H54 (cell line): ENCODE data around the gene SPRED3.
"Not testable (repeated sequence)": the region's sequence is repeated elsewhere in the genome, so short reads cannot be mapped to it uniquely, and the experiment has no call there.

Experiments
- DNase-seq: peaks from one replicate; pipeline ENCODE4 v3.0.0; 2011; ENCODE audit warnings: low spot score, mixed read lengths; ENCODE audit not compliant: insufficient read length
- FAIRE-seq: peaks from 3 replicates; lab custom pipeline; 2011; peaks lifted over from hg19 to GRCh38; lab: Jason Lieb, UNC
- POLR2A ChIP-seq: IDR thresholded peaks from 2 replicates; pipeline ENCODE4 v1.6.1; 2011; ENCODE audit warnings: low read depth, mild to moderate bottlenecking, low read length

SPRED3 gene

DNA sequence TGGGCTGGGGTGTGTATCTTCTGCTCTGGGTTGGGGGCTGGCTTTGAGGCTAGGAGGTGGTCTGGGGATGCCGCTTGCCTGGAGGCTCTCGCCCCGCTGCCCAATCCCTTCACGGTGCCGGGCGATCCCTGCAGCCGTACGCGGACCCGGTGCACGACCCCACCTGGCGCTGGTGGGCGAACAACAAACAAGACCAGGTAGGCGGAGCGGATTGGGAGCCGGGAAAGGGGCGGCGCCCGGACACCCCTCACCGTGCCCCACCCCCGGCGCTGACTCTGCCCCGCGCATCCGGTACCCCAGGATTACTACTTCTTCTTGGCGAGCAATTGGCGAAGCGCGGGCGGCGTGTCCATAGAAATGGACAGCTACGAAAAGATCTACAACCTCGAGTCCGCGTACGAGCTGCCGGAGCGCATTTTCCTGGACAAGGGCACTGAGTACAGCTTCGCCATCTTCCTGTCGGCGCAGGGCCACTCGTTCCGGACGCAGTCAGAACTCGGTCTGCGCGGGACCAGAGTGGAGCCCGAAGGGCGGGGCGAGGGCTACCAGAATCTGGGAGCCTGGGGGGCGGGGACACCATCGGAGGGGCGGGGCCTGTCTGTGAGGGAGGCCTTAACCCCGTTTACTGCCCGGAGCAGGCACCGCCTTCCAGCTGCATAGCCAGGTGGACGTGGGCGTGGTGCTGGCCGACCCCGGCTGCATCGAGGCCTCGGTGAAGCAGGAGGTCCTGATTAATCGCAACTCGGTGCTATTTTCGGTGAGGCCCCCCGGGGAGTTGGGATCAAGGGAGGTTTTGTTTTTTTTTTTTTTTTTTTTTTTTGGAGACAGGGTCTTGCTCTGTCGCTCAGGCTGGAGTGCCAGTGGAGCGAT lies 26.2 kb upstream of the SPRED3 start:
- FAIRE-seq (no peak), DNase-seq (peak; percentile 92)
- peak; percentile 44; the same call in 1 of the 2 replicates for TF ChIP-seq POLR2A

- FAIRE-seq, DNase-seq: not testable (repeated sequence)
Observed at GRCh38 chr19:38362946-38363688, 25.4 kb upstream of the SPRED3 start.

DNA sequence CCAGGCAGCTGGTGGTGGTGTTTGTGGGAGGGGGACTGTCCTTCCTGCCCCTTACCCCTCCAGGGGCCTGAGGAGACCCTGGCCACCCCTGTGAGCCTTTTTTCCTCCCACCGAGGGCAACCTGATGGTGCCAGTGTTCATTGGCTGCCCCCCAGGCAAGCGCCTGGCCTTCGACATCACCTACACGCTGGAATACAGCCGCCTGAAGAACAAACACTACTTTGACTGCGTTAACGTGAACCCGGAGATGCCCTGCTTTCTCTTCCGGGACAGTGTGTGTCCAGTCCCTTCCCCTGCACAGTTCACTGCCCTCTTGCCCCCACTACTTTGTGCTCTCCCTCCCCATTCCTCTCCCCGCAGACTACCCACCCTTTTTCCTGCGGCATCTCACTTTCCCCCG lies 21.5 kb upstream of the SPRED3 start:
- FAIRE-seq, result no peak
- no peak for DNase-seq
- TF ChIP-seq POLR2A, result no peak

- FAIRE-seq, result no peak
Observed at GRCh38 chr19:38369584-38369983, 18.9 kb upstream of the SPRED3 start.

DNA sequence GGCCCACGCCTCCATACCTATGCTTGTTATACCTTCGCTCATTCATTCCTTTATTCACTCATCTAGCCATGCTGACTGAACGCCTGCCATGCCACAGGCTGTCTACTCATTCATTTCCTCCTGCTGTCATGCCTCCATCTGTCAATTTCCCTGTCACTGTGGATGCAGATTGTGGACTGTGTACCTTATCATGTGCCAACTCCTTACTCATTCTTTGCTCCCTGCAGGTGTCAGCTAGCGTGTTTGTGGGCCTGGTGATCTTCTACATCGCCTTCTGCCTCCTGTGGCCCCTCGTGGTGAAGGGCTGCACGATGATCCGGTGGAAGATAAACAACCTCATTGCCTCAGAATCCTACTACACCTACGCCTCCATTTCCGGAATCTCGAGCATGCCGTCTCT lies 18.2 kb upstream of the SPRED3 start:
- DNase-seq, result no peak
- FAIRE-seq, result no peak
- TF ChIP-seq POLR2A, result no peak

More at GRCh38 chr19:38369584-38369983, 18.9 kb upstream of the SPRED3 start:
- TF ChIP-seq POLR2A, result no peak
- DNase-seq, result no peak

- DNase-seq, result no peak
- no peak for FAIRE-seq
- no peak for TF ChIP-seq POLR2A
Observed at GRCh38 chr19:38371081-38371480, 17.4 kb upstream of the SPRED3 start.

DNA sequence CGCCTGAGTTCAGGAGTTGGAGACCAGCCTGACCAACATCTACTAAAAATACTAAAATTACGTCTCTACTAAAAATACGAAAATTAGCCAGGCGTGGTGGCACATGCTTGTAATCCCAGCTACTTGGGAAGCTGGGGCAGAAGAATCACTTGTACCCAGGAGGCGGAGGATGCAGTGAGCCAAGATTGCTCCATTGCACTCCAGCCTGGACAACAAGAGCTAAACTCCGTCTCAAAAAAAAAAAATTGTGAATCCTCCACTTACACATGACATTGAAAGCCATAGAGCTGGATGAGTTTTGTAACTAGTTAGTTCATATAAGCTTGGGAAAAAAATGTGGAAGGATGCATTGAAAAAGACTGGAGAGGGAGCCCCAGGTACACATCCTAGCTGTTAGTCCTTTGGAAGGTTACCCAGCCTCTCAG lies 14.6 kb upstream of the SPRED3 start:
- TF ChIP-seq POLR2A, result no peak
- FAIRE-seq (no peak), DNase-seq (no peak)

DNA sequence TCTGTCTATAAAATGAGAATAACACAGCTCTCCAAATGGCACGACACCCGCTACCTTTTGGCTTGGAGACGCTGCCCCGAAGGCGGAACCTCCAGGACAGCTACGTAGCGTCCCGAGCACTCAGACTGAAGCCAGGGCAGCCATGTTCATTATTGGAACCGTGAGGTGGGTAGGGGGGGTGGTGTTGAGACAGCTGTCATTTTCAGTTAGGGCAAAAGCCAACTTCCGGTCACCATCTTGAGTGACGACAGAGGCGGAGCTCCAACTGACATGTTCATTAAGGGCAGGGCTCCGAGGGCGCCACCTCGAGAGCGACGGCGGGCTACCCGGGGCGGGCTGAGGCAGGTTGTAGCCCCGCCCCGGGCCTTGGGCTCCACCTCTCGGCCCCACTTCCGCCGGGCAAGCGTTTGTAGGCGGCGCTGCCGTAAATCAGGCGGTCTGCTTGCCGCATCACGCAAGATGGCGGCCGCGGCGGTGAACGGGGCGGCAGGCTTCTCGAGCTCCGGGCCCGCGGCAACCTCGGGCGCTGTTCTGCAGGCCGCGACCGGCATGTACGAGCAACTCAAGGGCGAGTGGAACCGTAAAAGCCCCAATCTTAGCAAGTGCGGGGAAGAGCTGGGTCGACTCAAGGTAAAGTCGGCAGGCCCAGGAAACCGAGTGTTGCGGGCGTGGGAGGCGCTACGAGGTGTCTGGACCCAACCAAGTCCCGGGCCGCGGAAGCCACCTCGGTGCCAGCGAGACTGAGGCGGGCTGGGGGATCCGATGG lies 14.0 kb upstream of the SPRED3 start, which contains the start of gene PSMD8:
Gene PSMD8 (plus strand): TSS at position 240 of the 766 bp plus-strand sequence. CDS start 31 bp downstream, at position 271.
- FAIRE-seq (peak; percentile 81), DNase-seq (peak; percentile 98)
- TF ChIP-seq POLR2A, result peak; percentile 99

DNA sequence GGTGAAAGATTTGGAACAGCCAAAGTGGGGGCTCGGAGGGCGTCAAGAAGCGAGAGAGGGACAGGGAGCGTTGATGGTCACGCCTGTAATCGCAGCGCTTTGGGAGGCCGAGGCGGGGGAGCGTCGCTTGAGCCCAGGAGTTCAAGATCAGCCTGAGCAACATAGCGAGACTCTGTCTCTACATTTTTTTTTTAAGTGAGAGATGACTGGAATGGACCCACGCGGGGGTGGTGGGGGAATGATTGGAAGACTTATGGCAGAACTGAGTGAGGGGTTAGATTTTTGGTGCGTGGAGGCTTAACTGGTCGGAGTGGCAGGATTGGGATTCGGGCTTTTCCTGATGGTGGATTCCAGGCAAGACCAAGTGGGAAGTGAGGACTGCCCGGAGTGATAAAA lies 13.4 kb upstream of the SPRED3 start:
- TF ChIP-seq POLR2A, result no peak
- FAIRE-seq, result no peak
- no peak for DNase-seq

DNA sequence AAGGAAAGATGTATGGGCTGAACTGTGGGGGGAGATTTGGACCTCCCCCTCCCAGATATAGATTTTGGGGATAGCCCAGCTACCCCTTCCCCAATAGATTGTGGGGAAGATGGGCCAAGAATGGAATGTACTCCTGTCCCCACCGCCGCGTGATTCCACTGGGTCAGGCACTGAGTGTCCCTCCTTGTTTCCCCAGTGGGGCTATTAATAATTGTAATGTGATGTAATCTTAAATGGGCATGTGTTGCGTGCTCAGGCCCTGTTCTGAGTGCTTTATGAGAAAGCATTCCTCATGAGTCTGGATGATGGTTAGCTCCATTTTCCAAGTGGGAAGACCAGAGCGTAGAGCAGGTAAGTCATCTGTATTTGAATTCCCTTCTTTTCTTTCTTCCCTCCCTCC lies 12.7 kb upstream of the SPRED3 start:
- no peak for FAIRE-seq
- no peak for TF ChIP-seq POLR2A
- no peak for DNase-seq

DNA sequence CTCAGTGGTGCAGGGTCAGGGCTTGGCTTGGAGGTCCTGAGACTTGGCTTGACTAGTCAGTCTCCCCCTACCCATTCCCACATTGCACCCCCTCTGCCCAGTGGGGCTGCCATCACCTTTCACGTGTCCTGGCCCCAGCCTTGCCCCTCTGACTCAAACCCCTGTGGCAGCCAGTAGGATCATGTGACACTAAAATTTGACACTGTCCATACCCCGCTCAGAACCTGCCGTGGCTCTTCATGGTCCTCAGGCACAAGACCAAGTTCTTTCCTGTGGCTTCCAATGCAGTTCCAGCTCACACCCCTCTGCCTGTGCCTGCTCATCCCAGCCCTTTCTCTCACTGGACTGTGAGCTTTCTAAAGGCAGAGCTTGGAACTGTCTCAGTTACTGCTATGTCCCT lies 11.9 kb upstream of the SPRED3 start:
- DNase-seq (no peak), FAIRE-seq (no peak)
- no peak for TF ChIP-seq POLR2A

- DNase-seq (no peak), FAIRE-seq (no peak)
- TF ChIP-seq POLR2A, result no peak
Observed at GRCh38 chr19:38377052-38377451, 11.4 kb upstream of the SPRED3 start.

- DNase-seq, result no peak
- FAIRE-seq, result no peak
- TF ChIP-seq POLR2A, result no peak
Observed at GRCh38 chr19:38378866-38379265, 9.6 kb upstream of the SPRED3 start.

- DNase-seq, result no peak
- no peak for FAIRE-seq
- no peak for TF ChIP-seq POLR2A
Observed at GRCh38 chr19:38381138-38381537, 7.4 kb upstream of the SPRED3 start.
